Neuron (in vitro differentiated cells): ENCODE data around the gene CLIC5.

Experiments used
- H2AFZ ChIP-seq: one replicate; pipeline ENCODE4 v1.6.1; 2013; ENCODE audit warnings: low read depth, mild to moderate bottlenecking, inconsistent platforms, low read length, moderate library complexity
- H3K27me3 ChIP-seq: one replicate; pipeline ENCODE4 v1.6.1; 2013; ENCODE audit warnings: low read length; ENCODE audit not compliant: insufficient read depth
- H3K36me3 ChIP-seq: one replicate; pipeline ENCODE4 v1.6.1; 2013; ENCODE audit warnings: low read length; ENCODE audit not compliant: insufficient read depth
- H3K4me1 ChIP-seq: one replicate; pipeline ENCODE4 v1.6.1; 2013; ENCODE audit warnings: low read length; ENCODE audit not compliant: insufficient read depth
- H3K4me3 ChIP-seq: 2 replicates; pipeline ENCODE4 v1.5.1; 2013; ENCODE audit warnings: mild to moderate bottlenecking, low read length, moderate library complexity
- H3K9me3 ChIP-seq: one replicate; pipeline ENCODE4 v1.6.1; 2013; ENCODE audit warnings: low read length

Gene CLIC5

DNA sequence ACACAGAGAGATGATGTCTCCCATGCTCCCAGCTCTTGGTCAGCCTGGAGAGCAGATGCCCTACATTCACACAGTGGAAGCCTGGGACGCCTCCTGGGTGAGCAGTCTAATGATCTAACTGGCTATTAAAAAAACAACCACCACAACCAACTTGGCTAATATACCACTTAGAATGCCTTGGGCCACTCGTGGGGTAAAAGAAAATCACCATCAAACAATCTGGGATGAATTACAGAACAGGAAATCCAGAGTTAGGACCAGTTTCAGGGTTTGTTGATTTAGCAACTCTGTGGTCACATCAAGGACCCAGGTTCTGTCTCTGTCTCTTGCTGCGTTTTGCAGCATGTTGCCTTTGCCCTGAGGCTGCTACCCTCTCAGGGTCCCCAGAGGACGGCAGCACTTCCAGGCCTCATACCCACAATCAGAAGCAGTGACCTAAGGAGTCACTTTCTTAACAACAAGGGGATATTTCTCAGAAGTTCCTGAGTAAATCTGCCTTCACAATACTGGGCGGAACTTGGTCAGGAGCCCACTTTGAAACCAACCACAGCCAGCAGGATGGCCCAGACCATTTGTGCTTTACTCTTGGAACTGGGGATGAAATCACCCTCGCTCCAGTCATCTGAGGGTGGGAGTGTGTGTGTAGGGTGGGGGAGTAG, 118.7 kb downstream of the CLIC5 start:
- H3K4me3 ChIP-seq, result no peak overlapping the region
- H3K36me3 ChIP-seq, result no peaks in the 10 kb centered on the region
- H2AFZ ChIP-seq, result no peak overlapping the region
- H3K4me1 ChIP-seq, result peaks cover 13% of the 10 kb centered on the region
- H3K9me3 ChIP-seq, result no peaks in the 10 kb centered on the region
- no peaks in the 10 kb centered on the region for H3K27me3 ChIP-seq

DNA sequence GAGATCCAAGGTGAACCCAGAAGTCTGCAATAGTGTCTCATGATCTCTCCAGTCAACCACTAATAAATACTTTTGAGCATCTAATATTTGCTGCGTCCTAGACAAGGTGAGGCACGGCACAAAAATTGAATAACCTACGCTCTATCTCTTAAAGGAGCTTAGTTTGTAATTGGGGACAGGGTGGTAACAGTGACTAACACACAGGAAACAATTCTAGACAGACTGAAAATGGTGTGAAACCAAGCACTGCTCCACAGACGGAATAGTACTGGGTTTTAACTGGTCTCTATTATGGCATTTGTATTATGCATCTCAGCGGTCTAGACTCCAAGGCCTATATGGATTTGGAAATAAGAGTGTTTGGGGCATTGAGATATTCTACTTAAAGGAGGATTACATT, 120.1 kb downstream of the CLIC5 start:
- Histone ChIP-seq H3K4me1 (peaks cover 13% of the 10 kb centered on the region), H3K27me3 (no peaks in the 10 kb centered on the region), H3K4me3 (no peak overlapping the region), H3K9me3 (no peaks in the 10 kb centered on the region), H3K36me3 (no peaks in the 10 kb centered on the region), H2AFZ (no peak overlapping the region)

DNA sequence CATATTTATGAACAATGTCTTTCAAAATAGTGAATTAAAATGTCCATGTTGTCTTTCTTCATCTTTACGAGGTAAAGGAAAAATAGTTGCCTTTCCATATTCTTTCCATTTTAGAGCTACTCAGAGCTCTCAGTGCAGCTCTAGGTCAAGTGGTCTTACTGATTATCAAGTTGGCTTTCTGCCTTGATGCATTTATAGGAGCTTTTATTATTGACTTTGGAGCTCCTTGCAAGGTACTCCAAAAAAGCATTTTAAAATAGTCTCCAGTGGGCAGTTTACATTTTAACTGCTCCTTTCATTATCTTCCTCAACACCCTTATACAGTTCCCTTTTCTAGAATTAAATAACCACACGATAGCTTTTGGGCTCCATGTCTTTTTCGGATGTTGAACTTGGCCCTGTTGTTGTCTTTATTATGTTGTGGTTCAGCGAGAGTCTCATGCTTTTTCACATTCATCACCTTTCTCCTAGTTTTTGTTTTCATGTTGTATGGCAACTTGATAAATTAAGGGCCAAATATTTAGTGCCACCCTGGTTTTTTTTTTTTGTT, 122.9 kb downstream of the CLIC5 start:
- no peaks in the 10 kb centered on the region for H3K27me3 ChIP-seq
- H2AFZ ChIP-seq, result no peak overlapping the region
- H3K9me3 ChIP-seq, result no peaks in the 10 kb centered on the region
- no peak overlapping the region for H3K4me3 ChIP-seq
- H3K36me3 ChIP-seq, result no peaks in the 10 kb centered on the region
- no peaks in the 10 kb centered on the region for H3K4me1 ChIP-seq

DNA sequence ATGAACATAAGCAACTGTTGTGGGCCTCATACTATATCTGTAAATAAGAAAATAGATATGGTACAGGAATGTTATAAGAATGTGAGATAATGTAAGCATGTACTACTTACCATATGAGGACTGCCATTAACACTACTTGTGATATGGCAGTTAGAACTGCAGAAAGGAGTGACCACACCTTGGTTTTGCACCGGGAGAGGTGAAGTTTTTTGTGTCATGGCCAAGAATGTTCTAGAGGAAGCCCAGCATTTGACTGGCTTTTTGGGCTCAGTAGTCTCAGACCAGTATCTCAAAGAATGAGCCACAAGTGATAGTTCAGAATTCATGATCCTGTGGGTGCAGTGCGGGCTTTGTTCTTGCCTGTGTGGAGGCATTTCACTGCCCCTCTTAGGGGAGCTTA, 123.5 kb downstream of the CLIC5 start:
- Histone ChIP-seq H3K9me3 (no peaks in the 10 kb centered on the region), H3K4me3 (no peak overlapping the region), H3K4me1 (no peaks in the 10 kb centered on the region), H3K27me3 (no peaks in the 10 kb centered on the region), H2AFZ (no peak overlapping the region), H3K36me3 (no peaks in the 10 kb centered on the region)

GRCh38 chr6:45886776-45887175, 128.9 kb downstream of the CLIC5 start:
- no peaks in the 10 kb centered on the region for H3K36me3 ChIP-seq
- H3K4me1 ChIP-seq, result no peaks in the 10 kb centered on the region
- no peaks in the 10 kb centered on the region for H3K9me3 ChIP-seq
- no peaks in the 10 kb centered on the region for H3K27me3 ChIP-seq
- H3K4me3 ChIP-seq, result no peak overlapping the region
- no peak overlapping the region for H2AFZ ChIP-seq

GRCh38 chr6:45884336-45884735, 131.3 kb downstream of the CLIC5 start:
- H3K9me3 ChIP-seq, result no peaks in the 10 kb centered on the region
- H2AFZ ChIP-seq, result no peak overlapping the region
- H3K36me3 ChIP-seq, result no peaks in the 10 kb centered on the region
- H3K4me3 ChIP-seq, result no peak overlapping the region
- no peaks in the 10 kb centered on the region for H3K27me3 ChIP-seq
- peaks cover 15% of the 10 kb centered on the region for H3K4me1 ChIP-seq

DNA sequence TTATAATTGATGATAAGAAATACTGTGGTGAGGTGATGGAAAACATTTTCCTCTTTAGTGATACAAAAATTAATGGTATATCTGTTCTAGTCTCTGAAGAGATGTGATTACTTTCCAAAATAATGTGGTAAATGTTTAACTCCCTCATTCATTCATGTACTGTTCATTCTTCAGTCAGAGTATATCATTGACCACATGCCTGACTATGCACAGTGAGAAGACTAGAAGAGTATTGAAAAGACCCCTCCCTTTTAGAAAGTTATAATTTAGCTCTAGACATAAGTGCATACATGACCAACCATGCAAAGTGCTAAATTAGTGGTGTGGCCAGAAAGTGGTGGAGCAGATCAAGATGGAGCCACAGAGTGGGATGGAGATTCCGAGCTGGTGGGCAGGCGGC, 133.0 kb downstream of the CLIC5 start:
- Histone ChIP-seq H3K9me3 (no peaks in the 10 kb centered on the region), H2AFZ (no peak overlapping the region), H3K27me3 (no peaks in the 10 kb centered on the region)

GRCh38 chr6:45881705-45882467, 133.8 kb downstream of the CLIC5 start:
- Histone ChIP-seq H3K9me3 (no peaks in the 10 kb centered on the region), H3K36me3 (no peaks in the 10 kb centered on the region), H3K27me3 (no peaks in the 10 kb centered on the region), H2AFZ (no peak overlapping the region), H3K4me3 (no peak overlapping the region), H3K4me1 (peaks cover 15% of the 10 kb centered on the region)

More for the DNA sequence above, 133.0 kb downstream of the CLIC5 start:
- H3K4me1 ChIP-seq, result peaks cover 15% of the 10 kb centered on the region
- H3K4me3 ChIP-seq, result no peak overlapping the region
- H3K36me3 ChIP-seq, result no peaks in the 10 kb centered on the region

- Histone ChIP-seq H3K36me3 (no peaks in the 10 kb centered on the region), H2AFZ (no peak overlapping the region), H3K27me3 (no peaks in the 10 kb centered on the region), H3K9me3 (no peaks in the 10 kb centered on the region), H3K4me3 (no peak overlapping the region), H3K4me1 (peaks cover 15% of the 10 kb centered on the region)
Observed at GRCh38 chr6:45880676-45881075, 135.0 kb downstream of the CLIC5 start.

- H3K4me1 ChIP-seq, result peaks cover 15% of the 10 kb centered on the region
- no peaks in the 10 kb centered on the region for H3K36me3 ChIP-seq
- H3K9me3 ChIP-seq, result no peaks in the 10 kb centered on the region
- no peak overlapping the region for H3K4me3 ChIP-seq
- H2AFZ ChIP-seq, result no peak overlapping the region
- H3K27me3 ChIP-seq, result no peaks in the 10 kb centered on the region
Observed at GRCh38 chr6:45880159-45880558, 135.5 kb downstream of the CLIC5 start.

DNA sequence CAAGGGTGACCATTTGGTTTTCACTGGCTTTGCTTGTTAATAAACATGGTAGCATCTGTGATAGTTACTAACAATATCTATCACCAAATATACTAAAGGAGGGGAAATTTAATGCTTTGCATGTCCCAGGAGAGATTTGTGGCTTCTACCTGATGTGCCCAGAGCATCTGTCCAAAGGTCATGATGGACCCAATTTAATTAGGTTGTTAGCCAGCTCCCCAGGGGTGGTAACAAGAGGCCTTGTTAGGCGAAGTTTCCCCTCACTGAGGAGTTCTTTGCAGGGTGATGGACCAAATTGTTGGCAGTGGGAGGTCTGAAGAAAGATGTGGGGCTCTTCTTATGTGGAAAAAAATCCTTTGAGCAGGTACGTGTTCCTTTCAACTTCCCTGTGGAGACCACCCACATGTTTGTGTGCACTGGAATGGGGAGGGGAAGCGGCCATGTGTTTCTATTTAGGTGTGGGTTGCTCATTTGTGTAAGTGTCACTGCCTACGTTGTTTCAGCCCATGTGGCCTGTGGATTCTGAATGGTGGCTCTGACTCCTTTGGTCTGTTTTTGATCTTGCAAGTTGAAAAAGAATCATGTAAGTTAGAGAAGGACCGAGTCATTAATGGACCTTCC, 137.6 kb downstream of the CLIC5 start:
- Histone ChIP-seq H3K9me3 (no peaks in the 10 kb centered on the region), H3K4me3 (no peak overlapping the region), H2AFZ (no peak overlapping the region), H3K4me1 (peaks cover 15% of the 10 kb centered on the region), H3K27me3 (no peaks in the 10 kb centered on the region), H3K36me3 (no peaks in the 10 kb centered on the region)

DNA sequence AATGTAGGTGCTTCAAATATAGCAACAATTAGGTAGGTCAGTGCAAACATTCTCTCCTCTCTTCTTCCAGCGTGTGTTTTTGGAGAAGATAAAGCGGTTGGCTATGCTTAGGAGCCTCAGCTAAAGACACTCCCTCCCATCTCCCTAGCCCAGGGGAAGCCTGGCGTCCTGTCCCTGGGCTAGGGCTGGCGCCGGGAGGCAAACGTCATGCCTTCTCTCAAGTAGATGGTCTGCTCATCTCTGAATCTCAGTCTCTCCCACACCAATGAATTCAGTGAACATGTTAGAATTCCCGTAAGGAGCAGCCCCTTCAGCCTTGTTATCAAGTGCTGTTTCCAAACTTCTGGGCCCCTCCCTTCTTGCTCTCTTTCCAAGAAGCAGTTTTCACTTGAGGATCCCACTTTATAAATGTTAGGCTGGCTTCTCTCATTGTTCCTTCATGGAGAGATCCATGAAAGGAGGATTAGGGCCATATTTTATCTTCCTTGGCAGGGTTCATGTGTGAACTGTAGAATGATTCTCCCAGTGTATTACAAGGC, 142.8 kb downstream of the CLIC5 start:
- H3K27me3 ChIP-seq, result no peaks in the 10 kb centered on the region
- no peaks in the 10 kb centered on the region for H3K9me3 ChIP-seq
- H2AFZ ChIP-seq, result no peak overlapping the region
- no peak overlapping the region for H3K4me3 ChIP-seq
- no peaks in the 10 kb centered on the region for H3K36me3 ChIP-seq
- H3K4me1 ChIP-seq, result peaks cover 11% of the 10 kb centered on the region

DNA sequence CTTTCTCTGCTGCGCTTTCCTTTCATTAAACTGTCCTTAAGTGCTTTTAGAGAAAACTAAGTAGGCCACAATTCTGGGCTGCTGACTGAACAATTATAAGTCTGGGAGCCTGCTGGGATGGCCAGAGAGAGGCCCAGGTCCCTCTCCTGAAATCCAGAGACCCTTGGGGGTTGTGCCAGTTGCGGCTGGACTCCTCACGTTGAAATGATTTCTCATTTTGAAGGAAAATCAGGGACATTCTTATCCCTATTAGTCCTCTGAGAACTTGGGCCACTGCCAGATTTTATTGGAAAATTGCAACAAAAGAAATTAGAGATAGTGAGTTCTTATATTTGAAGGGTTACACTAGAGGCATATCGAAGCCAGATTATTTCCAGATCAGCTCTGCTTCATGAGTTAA, 145.1 kb downstream of the CLIC5 start:
- Histone ChIP-seq H3K4me3 (no peak overlapping the region), H3K4me1 (peaks cover 11% of the 10 kb centered on the region), H3K9me3 (no peaks in the 10 kb centered on the region), H3K36me3 (no peaks in the 10 kb centered on the region), H3K27me3 (no peaks in the 10 kb centered on the region), H2AFZ (no peak overlapping the region)
